Posterior cingulate gyrus (tissue), 11 donors: ENCODE data around the gene C20orf202.
"Not testable (repeated sequence)": the region's sequence is repeated elsewhere in the genome, so short reads cannot be mapped to it uniquely, and the experiment has no call there.

ENCODE experiments used
- DNase-seq, 10 donors: peaks; one replicate each; pipeline versions ENCODE4 v3.0.0 to v3.0.0-alpha.2; 2020 to 2021; ENCODE audit warnings: mixed read lengths in 3 of 10
- intact Hi-C: fragments of 100-400 bp; cut with DNase I; formaldehyde crosslinking; loops from one replicate; pipeline ENCODE4 v1.15.1; 2023

The C20orf202 gene

DNA sequence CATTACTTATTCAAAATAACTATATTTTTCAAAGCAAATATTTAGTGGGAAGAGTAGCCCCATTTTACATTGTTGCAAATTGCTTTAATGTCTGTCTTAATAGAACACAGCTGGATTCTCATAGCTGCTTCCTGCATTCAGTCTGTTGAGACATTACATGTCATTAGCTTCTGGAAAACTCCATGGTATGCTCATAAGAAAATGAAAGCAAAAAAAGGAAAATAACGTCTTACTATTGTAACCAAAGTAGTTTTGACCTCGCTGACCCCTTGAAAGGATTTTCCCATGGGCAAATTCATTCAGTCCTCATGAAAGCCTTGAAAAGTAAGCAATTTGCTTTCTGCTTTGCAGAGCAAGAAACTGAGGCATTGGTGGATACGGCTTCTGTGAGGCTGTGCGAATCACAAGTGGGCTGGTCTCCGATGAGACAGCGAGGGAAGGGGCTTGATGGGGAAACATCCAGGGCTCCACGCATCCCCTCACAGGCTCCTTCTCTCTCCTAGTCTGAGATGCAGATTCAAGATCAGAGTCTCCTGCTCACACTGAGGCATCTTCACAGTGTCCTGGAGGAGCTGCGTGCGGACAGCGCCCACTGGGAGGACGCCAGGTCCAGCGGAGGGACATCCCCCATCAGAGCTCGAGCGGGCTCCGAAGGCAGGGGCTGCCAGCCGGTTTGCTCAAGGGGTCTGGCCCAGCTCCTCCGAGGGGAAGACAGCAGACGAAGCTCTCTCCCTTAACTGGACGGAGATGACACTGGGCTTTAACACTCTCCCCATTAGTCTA, 3.3 kb downstream of the C20orf202 start:
- no peak for DNase-seq
- intact Hi-C loops: no loop called here

DNA sequence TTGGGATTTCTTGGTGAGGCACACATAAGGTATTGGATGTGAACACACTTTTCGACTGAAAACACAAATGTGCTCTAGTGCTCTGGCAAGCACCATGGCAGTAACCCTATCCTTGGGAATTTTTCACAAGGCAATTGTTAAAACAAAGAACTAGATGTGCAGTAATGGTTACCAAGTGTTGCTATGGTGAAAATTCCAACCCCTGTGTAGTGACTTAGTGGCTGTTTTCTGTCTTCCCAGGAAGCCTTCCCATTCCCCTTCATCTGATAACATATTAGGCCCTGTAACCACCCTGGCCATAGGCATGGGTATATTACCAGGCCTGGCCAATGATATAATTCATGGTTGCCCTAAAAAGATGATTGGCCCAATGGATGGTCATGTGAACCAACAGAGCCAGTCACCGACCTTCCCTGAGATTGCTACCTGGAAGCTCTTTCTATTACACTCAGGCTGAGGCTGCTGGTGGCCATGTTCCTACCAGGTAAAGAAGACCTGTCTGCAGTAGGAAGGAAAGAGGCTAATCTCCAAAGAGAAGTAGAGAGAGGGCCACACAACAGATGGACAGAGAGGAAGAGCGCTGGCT, 4.1 kb downstream of the C20orf202 start:
- intact Hi-C loops: no loop called here

DNA sequence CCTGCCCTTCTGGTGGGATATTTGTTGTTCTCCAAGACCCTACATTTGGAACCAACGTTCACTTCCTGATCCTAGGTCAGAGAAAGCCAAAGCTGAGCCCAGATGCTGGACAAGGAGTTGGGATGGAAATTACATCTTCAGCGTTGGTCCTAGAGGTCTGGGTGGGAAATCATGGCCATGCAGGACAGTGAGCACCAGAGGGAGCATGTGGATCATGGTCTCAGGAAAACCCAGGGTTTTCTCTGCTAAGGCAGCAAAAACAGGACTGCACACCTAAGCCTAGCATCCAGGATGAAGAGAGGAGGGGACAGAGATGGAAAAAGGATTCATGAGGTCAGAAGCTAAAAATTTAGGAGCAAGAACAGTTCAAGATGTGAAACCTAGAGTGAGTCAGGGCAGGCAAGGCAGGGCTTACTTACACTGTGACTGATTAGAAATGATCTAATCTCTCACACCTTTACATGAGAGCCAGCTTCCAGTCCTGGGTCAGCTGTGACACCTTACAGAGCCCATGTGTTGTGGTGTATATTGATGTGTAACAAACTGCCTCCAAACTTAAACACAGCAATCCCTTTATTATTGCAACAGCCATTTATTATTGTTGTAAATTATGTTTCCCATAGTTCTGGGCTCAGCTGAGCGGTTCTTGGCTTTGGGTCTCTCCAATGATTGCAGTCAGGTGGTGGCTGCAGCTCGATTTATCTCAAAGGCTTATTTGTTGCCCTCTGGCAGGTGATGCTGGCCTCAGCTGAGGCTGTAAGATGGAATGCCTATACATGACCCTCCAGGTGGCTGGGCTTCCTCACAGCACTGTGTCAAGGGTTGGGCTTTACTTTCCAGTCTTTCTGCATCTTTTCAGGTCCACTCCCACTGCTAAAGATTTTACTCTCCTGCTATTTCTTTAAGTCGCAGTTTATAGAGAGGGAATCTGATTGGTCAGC, 6.5 kb downstream of the C20orf202 start:
- no peak for DNase-seq
- intact Hi-C loops: no loop called here

More for the DNA sequence above, 4.1 kb downstream of the C20orf202 start:
- DNase-seq: no peak

DNA sequence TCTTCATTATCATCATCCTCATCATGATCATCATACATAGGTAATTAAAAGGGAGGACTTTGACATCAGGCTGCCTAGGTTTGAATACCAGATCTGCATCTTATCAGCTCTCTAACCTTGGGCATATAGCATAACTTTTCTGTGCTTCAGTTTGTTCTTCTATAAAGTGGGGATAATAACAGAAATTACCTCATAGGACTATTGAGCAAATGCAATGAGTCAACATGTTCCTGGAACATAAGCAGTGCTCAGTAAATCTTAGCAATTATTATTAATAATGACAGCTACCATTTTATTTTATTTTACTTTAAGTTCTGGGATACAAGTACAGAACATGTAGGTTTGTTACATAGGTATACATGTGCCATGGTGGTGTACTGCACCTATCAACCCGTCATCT, 7.2 kb downstream of the C20orf202 start:
- DNase-seq: no peak
- intact Hi-C loops: no loop called here

DNA sequence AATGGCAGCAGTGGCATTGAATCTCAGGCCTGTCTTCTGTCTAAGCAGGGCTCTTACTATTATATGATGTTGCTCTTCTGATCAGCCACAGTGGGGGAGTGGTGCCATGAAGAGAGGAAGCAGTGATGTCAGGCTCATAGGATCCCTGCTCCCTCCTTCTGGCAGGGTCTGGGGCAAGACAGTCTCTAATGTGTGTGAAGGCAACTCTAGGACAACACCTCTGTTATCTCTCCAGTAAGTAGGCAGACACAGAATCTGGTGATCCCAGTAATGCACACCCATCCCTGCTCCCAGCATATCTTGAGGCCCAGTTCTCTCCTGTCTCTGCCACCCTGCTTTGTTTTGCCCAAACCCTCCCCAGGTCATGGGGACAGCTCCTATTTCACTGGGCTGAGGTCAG, 8.8 kb downstream of the C20orf202 start:
- intact Hi-C loops: loop anchor here (2.0 kb wide), 1 partner anchor 393 kb away; no protein-coding TSS in a partner anchor
- DNase-seq: no peak

DNA sequence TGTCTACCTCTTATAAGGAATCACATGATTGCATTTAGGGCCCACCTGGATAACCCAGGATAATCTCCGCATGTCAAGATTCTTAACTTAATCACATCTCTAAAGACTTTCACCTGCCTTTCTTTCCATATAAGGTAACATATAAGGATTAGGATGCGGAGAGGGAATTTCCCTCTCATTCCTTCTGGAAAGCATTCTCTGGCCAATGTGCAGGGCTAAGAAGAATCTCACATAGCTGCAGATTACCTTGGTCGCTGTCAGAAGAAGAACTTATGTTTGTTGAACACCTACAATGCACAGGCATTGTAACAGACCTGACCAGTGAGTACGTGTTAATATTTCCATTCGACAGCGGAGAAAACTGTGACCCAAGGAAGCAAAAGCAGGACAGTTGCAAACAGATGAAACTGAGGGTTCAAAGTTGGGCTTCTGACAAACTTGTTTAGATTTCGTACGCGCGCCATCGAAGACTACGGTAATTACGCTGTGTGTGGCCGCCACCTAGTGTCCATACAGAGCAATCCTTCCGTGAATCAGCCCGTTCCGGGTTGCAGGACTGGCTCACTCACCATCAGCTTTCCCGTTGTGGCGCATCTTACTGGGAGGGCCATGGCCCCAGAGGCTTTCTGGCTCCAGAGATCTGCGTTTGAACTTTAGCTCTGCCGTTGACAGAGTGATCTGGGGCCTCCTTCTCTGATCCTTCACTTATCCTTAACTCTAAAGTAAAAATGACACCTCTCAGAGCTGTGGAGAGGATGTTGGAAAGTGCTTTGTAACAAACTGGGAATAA, 9.5 kb downstream of the C20orf202 start:
- intact Hi-C loops: loop anchor here (2.0 kb wide), 1 partner anchor 394 kb away; no protein-coding TSS in a partner anchor
- DNase-seq: peak; percentile 53 to 95 (median 73)

DNA sequence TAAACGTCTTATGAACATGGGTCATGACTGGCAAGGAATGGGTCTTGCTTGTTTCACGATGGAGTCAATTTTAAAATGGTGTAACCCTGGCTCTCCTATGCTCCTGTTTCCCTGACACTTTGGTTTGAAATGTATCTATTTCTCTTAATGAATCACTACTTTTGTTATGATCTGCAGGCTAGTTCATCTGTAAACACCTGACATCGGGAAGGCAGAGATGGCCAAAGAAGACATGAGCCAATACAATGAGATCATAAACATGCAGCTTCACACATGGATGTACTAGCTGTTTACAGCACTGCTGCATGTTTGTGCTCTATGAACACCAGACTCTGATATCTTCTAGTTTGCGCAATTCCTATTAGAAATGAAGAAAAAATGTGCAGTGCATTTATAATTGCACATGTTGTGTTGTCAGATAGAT, 11.6 kb downstream of the C20orf202 start:
- intact Hi-C loops: no loop called here
- no peak for DNase-seq

DNA sequence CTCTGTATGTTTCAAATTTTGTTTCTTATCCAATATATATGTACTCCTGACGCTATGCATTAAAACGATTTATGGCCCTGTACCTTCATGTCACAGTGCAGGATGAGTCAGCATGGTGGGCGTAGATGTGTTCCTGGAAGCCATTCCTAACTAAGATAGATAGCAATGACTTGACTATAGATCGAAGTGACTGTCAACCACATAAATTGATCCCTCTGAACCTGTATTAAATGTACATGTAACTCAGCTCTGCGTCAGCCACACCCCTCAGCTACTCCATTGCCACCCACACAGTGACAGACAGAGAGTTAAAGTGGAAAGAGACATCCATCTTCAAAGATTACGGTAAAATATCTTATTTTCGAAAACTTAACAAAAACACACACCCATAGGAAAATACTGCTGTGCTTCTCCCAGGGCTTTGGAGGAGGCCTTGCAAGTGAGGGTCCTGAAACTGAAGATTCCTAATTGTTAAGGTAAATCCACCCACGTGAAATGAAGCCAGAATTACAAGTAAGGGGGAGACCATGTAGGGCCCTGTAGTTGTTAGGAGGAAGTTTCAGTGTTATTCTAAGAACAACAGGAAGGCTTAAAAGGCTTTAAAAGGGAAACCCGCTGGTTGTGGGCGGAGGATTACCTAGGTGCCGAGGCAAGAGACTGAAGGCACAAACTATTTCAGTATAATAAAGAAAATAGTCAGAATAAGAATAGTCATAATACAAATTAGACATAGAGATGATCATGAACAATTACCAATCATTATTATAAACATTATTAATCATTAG, 12.3 kb downstream of the C20orf202 start:
- no peak for DNase-seq
- intact Hi-C loops: no loop called here

DNA sequence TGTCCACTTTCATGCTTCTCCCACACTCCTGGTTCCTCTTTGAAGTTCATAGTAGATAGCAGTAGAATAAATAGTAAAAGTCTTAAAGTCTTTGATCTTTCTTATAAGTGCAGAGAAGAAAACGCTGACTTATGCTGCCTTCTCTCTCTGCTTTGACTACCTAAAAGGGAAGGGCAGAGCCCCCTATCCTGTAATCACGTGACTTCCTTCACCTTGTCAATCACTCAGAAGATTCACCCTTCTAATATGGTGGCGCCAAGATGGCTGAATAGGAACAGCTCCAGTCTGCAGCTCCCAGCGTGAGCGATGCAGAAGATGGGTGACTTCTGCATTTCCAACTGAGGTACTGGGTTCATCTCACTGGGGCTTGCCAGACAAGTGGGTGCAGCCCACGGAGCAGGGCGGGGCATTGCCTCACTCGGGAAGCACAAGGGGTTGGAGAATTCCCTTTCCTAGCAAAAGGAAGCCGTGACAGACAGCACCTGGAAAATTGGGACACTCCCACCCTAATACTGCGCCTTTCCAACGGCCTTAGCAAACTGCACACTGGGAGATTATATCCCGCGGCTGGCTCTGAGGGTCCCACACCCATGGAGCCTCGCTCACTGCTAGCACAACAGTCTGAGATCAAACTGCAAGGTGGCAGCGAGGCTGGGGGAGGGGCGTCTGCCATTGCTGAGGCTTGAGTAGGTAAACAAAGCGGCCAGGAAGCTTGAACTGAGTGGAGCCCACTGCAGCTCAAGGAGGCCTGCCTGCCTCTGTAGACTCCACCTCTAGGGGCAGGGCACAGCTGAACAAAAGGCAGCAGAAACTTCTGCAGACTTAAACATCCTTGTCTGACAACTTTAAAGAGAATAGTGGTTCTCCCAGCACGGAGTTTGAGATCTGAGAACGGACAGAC, 13.5 kb downstream of the C20orf202 start:
- intact Hi-C loops, DNase-seq: not testable (repeated sequence)

DNA sequence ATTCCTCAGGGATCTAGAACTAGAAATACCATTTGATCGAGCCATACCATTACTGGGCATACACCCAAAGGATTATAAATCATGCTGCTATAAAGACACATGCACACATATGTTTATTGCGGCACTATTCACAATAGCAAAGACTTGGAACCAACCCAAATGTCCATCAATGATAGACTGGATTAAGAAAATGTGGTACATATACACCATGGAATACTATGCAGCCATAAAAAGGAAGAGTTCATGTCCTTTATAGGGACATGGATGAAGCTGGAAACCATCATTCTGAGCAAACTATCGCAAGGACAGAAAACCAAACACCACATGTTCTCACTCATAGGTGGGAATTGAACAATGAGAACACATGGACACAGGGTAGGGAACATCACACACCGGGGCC, 19.5 kb downstream of the C20orf202 start:
- DNase-seq: not testable (repeated sequence)

DNA sequence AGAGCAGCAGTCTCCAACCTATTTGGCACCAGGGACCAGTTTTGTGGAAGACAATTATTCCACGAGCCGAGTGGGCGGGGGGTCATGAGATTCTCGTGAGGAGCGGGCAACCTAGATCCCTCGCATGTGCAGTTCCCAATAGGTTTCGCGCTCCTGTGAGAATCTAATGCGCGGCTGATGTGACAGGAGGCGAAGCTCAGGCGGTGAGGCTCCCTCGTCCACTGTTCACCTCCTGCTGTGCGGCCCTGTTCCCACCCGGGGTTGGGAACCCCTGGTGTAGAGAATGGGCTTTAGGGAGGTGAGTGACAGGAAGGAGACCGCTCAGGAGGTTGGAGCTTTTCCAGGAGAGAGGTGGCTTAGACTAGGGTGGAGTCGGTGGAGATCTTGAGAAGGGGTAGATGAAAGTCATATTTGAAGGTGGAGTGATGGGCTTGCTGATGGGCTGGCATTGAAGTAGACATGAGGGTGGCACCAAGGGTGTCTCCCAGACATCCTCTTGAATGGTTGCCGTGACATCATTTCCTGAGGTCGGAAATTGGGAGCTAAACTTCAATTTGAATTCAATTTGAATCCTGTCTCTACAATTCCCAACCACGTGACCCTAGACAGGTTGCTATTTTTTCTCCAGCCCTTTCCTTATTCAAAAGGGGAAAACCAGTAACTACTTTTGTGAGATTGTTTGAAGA, 21.1 kb downstream of the C20orf202 start:
- intact Hi-C loops: no loop called here
- DNase-seq: peak in 3 of 10 donors; percentile 46 to 67 (median 59)

More for the DNA sequence above, 19.5 kb downstream of the C20orf202 start:
- intact Hi-C loops: not testable (repeated sequence)

DNA sequence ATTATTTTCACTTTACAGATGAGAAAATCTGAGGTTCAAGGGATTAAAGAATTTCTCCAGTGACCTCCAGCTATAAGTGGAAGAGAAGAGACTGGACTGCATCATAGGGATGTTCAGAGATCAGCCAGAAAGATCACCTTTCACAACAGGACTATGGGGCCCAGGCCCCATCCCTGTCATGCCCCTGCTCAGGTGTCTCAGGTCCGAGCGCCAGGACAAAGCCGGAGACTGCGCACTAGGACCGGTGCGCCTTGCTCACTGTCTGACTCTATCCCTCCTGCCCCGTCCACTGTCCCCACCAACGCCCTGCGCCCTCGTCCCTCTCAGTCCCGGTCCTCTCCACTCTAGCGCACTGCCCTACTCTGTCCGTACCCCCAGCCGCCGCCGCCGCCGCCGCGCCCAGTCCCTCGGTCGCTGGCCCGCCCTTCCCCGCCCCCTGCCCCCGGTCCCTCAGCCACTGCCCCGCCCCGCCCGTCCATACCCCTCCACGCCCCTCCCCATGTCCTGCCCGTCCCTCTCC, 22.1 kb downstream of the C20orf202 start:
- intact Hi-C loops: no loop called here
- peak in 1 of 10 donors; percentile 82 for DNase-seq

DNA sequence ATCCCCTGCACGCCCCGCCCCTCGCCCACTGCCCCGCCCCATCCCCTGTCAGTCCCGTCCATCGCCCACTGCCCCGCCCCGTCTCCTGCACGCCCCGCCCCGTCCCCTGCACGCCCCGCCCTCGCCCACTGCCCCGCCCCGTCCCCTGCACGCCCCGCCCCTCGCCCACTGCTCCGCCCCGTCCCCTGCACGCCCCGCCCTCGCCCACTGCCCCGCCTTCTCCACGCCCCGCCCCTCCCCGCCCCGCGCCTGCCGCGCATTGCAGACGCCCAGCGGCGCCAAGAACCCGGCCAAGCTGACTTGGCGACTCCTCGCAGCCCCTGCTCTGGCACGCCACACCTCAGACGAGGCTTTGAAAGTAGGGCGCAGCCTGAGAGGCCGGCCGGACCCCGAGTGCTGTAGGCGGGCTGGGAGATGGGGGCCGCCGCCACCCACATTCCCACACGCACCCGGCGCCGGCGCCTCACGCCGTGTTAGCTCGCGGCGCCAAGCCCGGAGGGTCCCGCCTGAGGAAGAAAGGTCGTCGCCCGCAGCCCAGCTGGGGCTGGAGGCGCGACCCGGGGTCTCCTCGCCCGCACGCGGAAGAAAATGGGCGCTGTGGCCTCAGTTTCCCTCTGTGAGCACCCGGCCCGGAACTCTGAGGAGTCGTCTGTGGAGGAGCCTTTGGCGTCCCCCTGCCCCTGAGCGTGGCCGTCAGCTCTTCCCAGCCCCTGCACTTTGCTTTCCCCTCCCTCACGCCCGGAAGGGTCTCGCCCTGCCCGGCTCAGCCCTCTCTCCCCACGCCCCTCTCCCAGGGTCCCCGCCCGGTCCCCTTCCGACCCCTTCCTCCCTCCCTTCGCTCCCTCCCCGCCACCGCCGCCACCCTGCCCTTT, 22.8 kb downstream of the C20orf202 start, which contains the start of gene RAD21L1:
Gene RAD21L1, plus strand, starts transcription at position 262 of the 872 bp plus-strand sequence. CDS start 2,410 bp downstream, outside the sequence.
- intact Hi-C loops: no loop called here
- peak; percentile 50 to 96 (median 74) for DNase-seq

DNA sequence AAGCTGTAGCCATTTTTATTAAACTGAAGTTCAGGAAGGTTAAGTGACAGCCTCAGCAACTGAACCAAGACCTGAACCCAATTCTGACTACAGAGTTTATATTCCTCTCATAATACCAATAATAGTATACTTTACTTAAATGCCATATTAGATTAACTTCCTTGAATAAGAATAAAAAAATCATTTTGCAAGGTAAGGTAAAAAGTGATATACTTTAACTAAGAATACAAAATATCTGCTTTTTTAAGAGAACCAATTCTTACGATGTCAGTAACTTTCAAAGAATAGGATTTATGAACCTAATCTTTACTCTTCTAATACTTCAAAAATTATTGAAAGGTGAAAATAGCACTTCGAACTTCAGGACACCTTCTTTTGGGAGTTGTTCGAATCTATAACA, 26.3 kb downstream of the C20orf202 start:
- no peak for DNase-seq
- intact Hi-C loops: no loop called here

DNA sequence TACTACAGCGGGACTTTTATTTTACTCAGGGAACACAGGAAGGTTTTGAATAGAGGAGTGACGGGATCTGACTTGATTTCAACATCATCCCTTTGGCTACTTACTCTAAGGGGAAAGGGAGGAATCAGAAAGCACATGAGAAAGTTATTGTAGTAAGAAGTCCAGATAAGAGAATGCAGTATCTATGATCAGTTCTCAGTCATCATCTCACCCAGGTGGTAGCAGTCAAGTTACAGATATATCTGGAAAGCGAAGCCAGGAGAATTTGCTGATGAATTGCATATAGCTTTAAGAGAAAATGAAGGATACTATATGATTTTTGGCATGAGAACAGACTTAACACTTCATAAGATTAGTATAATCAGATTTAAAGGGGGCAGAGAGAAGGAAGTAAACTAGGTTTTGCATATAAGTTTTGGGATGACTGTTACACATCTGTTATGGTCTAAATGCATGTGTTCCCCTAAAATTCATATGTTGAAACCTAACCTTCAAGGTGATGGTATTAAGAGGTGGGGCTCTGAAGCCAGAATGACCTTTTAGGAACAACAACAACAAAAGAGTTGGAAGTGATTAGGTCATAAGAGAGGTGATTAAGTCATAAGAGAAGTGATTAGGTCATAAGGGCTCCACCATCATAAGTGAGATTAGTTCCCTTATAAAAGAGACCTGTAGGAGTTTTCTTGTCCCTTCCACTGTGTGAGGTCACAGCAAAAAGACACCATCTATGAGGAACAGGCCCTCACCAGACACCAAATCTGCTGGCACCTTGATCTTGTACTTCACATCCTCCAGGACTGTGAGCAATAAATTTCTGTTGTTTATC, 29.2 kb downstream of the C20orf202 start:
- DNase-seq: no peak
- intact Hi-C loops: no loop called here
